H1 (cell line): Measurements from ENCODE around the gene LKAAEAR1. TPM values are rescaled to one million over a fixed set of nuclear protein-coding genes. Genes with fewer than 3 reads are reported as not detected.

Experiments
- CTCF ChIA-PET: fragments of 300-600 bp; sonication (Branson Sonifier 250); formaldehyde crosslinking; loops from one replicate; lab custom pipeline; 2021; ENCODE audit not compliant: partially characterized antibody; lab: Charles Lee
- POLR2A ChIA-PET: fragments of 300-600 bp; sonication (Branson Sonifier 250); formaldehyde crosslinking; loops from one replicate; lab custom pipeline; 2021; ENCODE audit warnings: inconsistent platforms; ENCODE audit not compliant: partially characterized antibody; lab: Charles Lee
- DNase-seq, 2 experiments: peaks; one replicate each; pipeline versions ENCODE4 v3.0.0 to v3.0.0-alpha.2; 2010 to 2022; ENCODE audit warnings: low spot score in 2 of 2, low read depth in 1 of 2, mixed read lengths in 1 of 2
- FAIRE-seq: peaks from 2 replicates; lab custom pipeline; 2011; peaks lifted over from hg19 to GRCh38; lab: Jason Lieb, UNC
- H2AFZ ChIP-seq: 2 replicates; pipeline ENCODE4 v1.8.1; 2012; ENCODE audit warnings: low read length, inconsistent platforms
- H2AK5ac ChIP-seq: 2 replicates; pipeline ENCODE4 v1.6.1; 2013; ENCODE audit warnings: low read depth, low read length
- H2BK120ac ChIP-seq: replicated peaks from 2 replicates; pipeline ENCODE3; 2013; ENCODE audit warnings: low read depth, low read length, inconsistent platforms
- H2BK12ac ChIP-seq: 2 replicates; pipeline ENCODE4 v1.6.1; 2013; ENCODE audit warnings: low read depth, low read length
- H2BK15ac ChIP-seq: 2 replicates; pipeline ENCODE4 v1.6.1; 2013; ENCODE audit warnings: low read length
- H2BK20ac ChIP-seq: 2 replicates; pipeline ENCODE4 v1.6.1; 2013; ENCODE audit warnings: low read length
- H2BK5ac ChIP-seq: 2 replicates; pipeline ENCODE4 v1.6.1; 2013; ENCODE audit warnings: low read depth, low read length
- H3K14ac ChIP-seq: 2 replicates; pipeline ENCODE4 v1.6.1; 2013; ENCODE audit warnings: inconsistent platforms; ENCODE audit not compliant: insufficient read length
- H3K18ac ChIP-seq: 2 replicates; pipeline ENCODE4 v1.6.1; 2013; ENCODE audit warnings: low read length; ENCODE audit errors: extremely low read depth
- H3K23ac ChIP-seq: 2 replicates; pipeline ENCODE4 v1.6.1; 2013; ENCODE audit warnings: inconsistent platforms; ENCODE audit not compliant: insufficient read length
- H3K23me2 ChIP-seq: 2 replicates; pipeline ENCODE4 v1.6.1; 2013; ENCODE audit warnings: low read depth, low read length
- H3K27ac ChIP-seq: 2 replicates; pipeline ENCODE4 v1.6.1; 2011; ENCODE audit warnings: low read depth, low read length, inconsistent platforms
- H3K27me3 ChIP-seq, 4 experiments: replicated peaks in 1 of 4; 1 replicate in 1 of 4; 2 replicates in 3 of 4; pipeline versions ENCODE4 v1.6.1 to v1.8.1; 2011 to 2013; ENCODE audit warnings: low read length in 3 of 4, mild to moderate bottlenecking in 3 of 4, inconsistent platforms in 2 of 4, mixed read lengths in 2 of 4, moderate library complexity in 1 of 4; ENCODE audit not compliant: control insufficient read depth in 3 of 4, insufficient read depth in 3 of 4; ENCODE audit errors: extremely low read depth in 1 of 4
- H3K36me3 ChIP-seq, 4 experiments: 2 replicates each; pipeline versions ENCODE4 v1.6.1 to v1.8.1; 2011 to 2013; ENCODE audit warnings: mild to moderate bottlenecking in 4 of 4, low read length in 3 of 4, moderate library complexity in 2 of 4, control low read depth in 1 of 4, inconsistent platforms in 1 of 4; ENCODE audit not compliant: insufficient read depth in 4 of 4, control insufficient read depth in 2 of 4
- H3K4ac ChIP-seq: replicated peaks from 2 replicates; pipeline ENCODE3; 2013; ENCODE audit warnings: low read length, low read depth, mixed read lengths, inconsistent platforms; ENCODE audit not compliant: insufficient read length
- H3K4me1 ChIP-seq, 4 experiments: replicated peaks in 1 of 4; 1 replicate in 1 of 4; 2 replicates in 3 of 4; pipeline versions ENCODE4 v1.6.1 to v1.8.1; 2011 to 2013; ENCODE audit warnings: low read length in 3 of 4, inconsistent platforms in 2 of 4, mixed read lengths in 1 of 4; ENCODE audit not compliant: insufficient read depth in 4 of 4, control insufficient read depth in 3 of 4
- H3K4me2 ChIP-seq, 2 experiments: 2 replicates each; pipeline versions ENCODE4 v1.6.1 to v1.8.1; 2011 to 2013; ENCODE audit warnings: low read depth in 2 of 2, low read length in 2 of 2, control low read depth in 1 of 2, inconsistent platforms in 1 of 2, mild to moderate bottlenecking in 1 of 2; ENCODE audit not compliant: insufficient read depth in 1 of 2
- H3K4me3 ChIP-seq, 4 experiments: fragments of 200-600, 300-600 bp in 1 of 4; sonication (generic), shearing (Covaris generic), sonication (Bioruptor Twin) in 1 of 4; 2 replicates each; pipeline versions ENCODE4 v1.5.1 to v1.8.1; 2011 to 2016; ENCODE audit warnings: low read length in 4 of 4, low read depth in 3 of 4, control low read depth in 2 of 4, inconsistent platforms in 2 of 4, mild to moderate bottlenecking in 2 of 4, mixed read lengths in 1 of 4, moderate library complexity in 1 of 4; ENCODE audit not compliant: insufficient read depth in 2 of 4; ENCODE audit errors: extremely low read depth in 1 of 4
- H3K56ac ChIP-seq: replicated peaks from 2 replicates; pipeline ENCODE3; 2013; ENCODE audit warnings: low read depth, mild to moderate bottlenecking, mixed read lengths, low read length, inconsistent platforms; ENCODE audit not compliant: insufficient read length
- H3K79me1 ChIP-seq: 2 replicates; pipeline ENCODE4 v1.6.1; 2013; ENCODE audit warnings: low read depth, low read length, control low read depth
- H3K79me2 ChIP-seq, 2 experiments: 2 replicates each; pipeline versions ENCODE4 v1.6.1 to v1.8.1; 2012 to 2013; ENCODE audit warnings: low read length in 2 of 2, mild to moderate bottlenecking in 2 of 2, inconsistent platforms in 1 of 2; ENCODE audit not compliant: insufficient read depth in 2 of 2, control insufficient read depth in 1 of 2
- H3K9ac ChIP-seq, 4 experiments: replicated peaks in 1 of 4; 1 replicate in 1 of 4; 2 replicates in 3 of 4; pipeline versions ENCODE4 v1.6.1 to v1.8.1; 2011 to 2013; ENCODE audit warnings: low read depth in 3 of 4, low read length in 3 of 4, control low read depth in 2 of 4, mild to moderate bottlenecking in 2 of 4, moderate library complexity in 2 of 4, inconsistent platforms in 1 of 4; ENCODE audit errors: extremely low read depth in 1 of 4
- H3K9me3 ChIP-seq, 2 experiments: 2 replicates each; pipeline versions ENCODE4 v1.6.1 to v1.8.1; 2012 to 2013; ENCODE audit warnings: mild to moderate bottlenecking in 2 of 2, moderate library complexity in 2 of 2, control low read depth in 1 of 2, inconsistent platforms in 1 of 2, low read depth in 1 of 2, low read length in 1 of 2, mixed read lengths in 1 of 2; ENCODE audit not compliant: insufficient read depth in 2 of 2
- H4K20me1 ChIP-seq, 2 experiments: replicated peaks in 1 of 2; 2 replicates each; pipeline versions ENCODE3 to v1.8.1; 2011 to 2013; ENCODE audit warnings: inconsistent platforms in 2 of 2, low read length in 2 of 2, mild to moderate bottlenecking in 1 of 2; ENCODE audit not compliant: insufficient read depth in 2 of 2, control insufficient read depth in 1 of 2
- H4K5ac ChIP-seq: 2 replicates; pipeline ENCODE4 v1.6.1; 2013; ENCODE audit warnings: low read length, low read depth, mixed read lengths, inconsistent platforms; ENCODE audit not compliant: insufficient read length
- H4K8ac ChIP-seq: 2 replicates; pipeline ENCODE4 v1.8.0; 2013; ENCODE audit warnings: mild to moderate bottlenecking, moderate library complexity, low read length, inconsistent platforms; ENCODE audit not compliant: insufficient read depth; ENCODE audit errors: extremely low read depth
- H4K91ac ChIP-seq: replicated peaks from 2 replicates; pipeline ENCODE3; 2013; ENCODE audit warnings: low read length, mixed read lengths, inconsistent platforms; ENCODE audit not compliant: insufficient read length
- BRCA1 ChIP-seq: IDR thresholded peaks from 2 replicates; pipeline ENCODE4 v1.6.1; 2012; ENCODE audit warnings: low read depth, low read length, improper control_type of control experiment
- CBX5 ChIP-seq: fragments of 300-800, 300-1000 bp; sonication (generic); IDR thresholded peaks from 2 replicates; pipeline ENCODE4 v1.7.1; 2016; ENCODE audit warnings: antibody characterized with exemption, low read length, low read depth
- CBX8 ChIP-seq: fragments of 300-800, 300-1000 bp; sonication (generic); IDR thresholded peaks from 2 replicates; pipeline ENCODE4 v1.7.1; 2016; ENCODE audit warnings: low read depth, low read length, borderline replicate concordance
- RBBP5 ChIP-seq: IDR thresholded peaks from 2 replicates; pipeline ENCODE4 v1.7.1; 2012; ENCODE audit warnings: low read depth, mild to moderate bottlenecking, inconsistent platforms, low read length, moderate library complexity, borderline replicate concordance
- SIRT6 ChIP-seq: IDR thresholded peaks from one replicate; pipeline ENCODE4 v1.7.1; 2012; ENCODE audit warnings: low read length, inconsistent platforms
- SUZ12 ChIP-seq: fragments of 200-600 bp; sonication (generic); IDR thresholded peaks from 2 replicates; pipeline ENCODE4 v1.6.1; 2012; ENCODE audit warnings: mild to moderate bottlenecking, inconsistent platforms, low read length, moderate library complexity, mixed read lengths
- WGBS, 2 experiments: shearing (Covaris generic) in 1 of 2; methylation state at CpG; one replicate each; pipeline versions ENCODE4 v1.1.6 to v1.1.7; 2013 to 2015; ENCODE audit warnings: low lambda C conversion rate in 2 of 2, mixed read lengths in 2 of 2, inconsistent platforms in 1 of 2, low coverage in 1 of 2, missing lambda C conversion rate in 1 of 2; ENCODE audit not compliant: insufficient replicate concordance in 2 of 2, insufficient coverage in 1 of 2, insufficient read length in 1 of 2; ENCODE audit errors: extremely low coverage in 1 of 2, missing lambda C conversion rate in 1 of 2; 5-methylcytosine and 5-hydroxymethylcytosine counted together
- polyA plus RNA-seq, 7 experiments: library from polyadenylated mRNA; depleted of rRNA in 3 of 7; stranded (reverse) in 5 of 7; unstranded in 2 of 7; fragments of >200 nt in 5 of 7; fragments of 200-250 nt in 2 of 7; gene quantifications; 1 replicate in 5 of 7; 2 replicates in 1 of 7; 4 replicates in 1 of 7; pipeline versions ENCODE4 v1.2.1 to v1.2.3, GENCODE V29; 2011 to 2013; ENCODE audit warnings: missing spikeins in 2 of 7, mixed read lengths in 2 of 7
- total RNA-seq: library from RNA; stranded (reverse); fragmentation: NEBNext Ultra II Directional; extraction: Animal tissue kit (Norgen Biotek cat#: 25700); gene quantifications from 2 replicates; pipeline ENCODE4 v1.2.1, GENCODE V29; 2021

LKAAEAR1 gene
- total and polyA plus RNA-seq, 2 of the 8 experiments (the other 6 are each of a cell fraction or from before 2014, with no cell fraction given): 0.41 to 0.53 TPM

- no peak overlapping the region for H2BK20ac ChIP-seq
- H2BK120ac ChIP-seq: no peak overlapping the region
- no peak overlapping the region for H3K4ac ChIP-seq
- no peaks in the 10 kb centered on the region; the same call in 1 of the 2 replicates for H3K79me1 ChIP-seq
- H3K9me3 ChIP-seq: no peaks in the 10 kb centered on the region
- H3K27me3 ChIP-seq: peaks cover 5 to 29% (median 21%) of the 10 kb centered on the region in 4 experiments
- H3K36me3 ChIP-seq: peaks cover 6 to 19% (median 10%) of the 10 kb centered on the region in 4 experiments; a peak in 6 of 8 replicates
- H4K91ac ChIP-seq: no peak overlapping the region
- no peak overlapping the region for H3K9ac ChIP-seq
- CTCF ChIA-PET: interaction anchor here (1.1 to 7.3 kb wide), 7 partner anchors 22 to 85 kb away, joined by 3 to 73 read pairs (median 9); partner anchors contain the start of gene PRPF6
- H3K4me3 ChIP-seq: no peak overlapping the region; a peak in 1 of 8 replicates
- H3K27ac ChIP-seq: no peak overlapping the region
- no peak overlapping the region for H3K14ac ChIP-seq
- peaks cover 3% of the 10 kb centered on the region; the same call in 1 of the 2 replicates for H3K23me2 ChIP-seq
- H4K20me1 ChIP-seq: peaks cover 0 to 3% of the 10 kb centered on the region in 2 experiments
- peak overlapping the region in 1 of 2 experiments; percentile 14; a peak in 2 of 4 replicates for H3K4me2 ChIP-seq
- peaks cover 0 to 19% (median 15%) of the 10 kb centered on the region in 4 experiments; a peak in 6 of 7 replicates for H3K4me1 ChIP-seq
- TF ChIP-seq SIRT6 (no peak), CBX8 (no peak), BRCA1 (no peak), SUZ12 (no peak), CBX5 (no peak), RBBP5 (no peak)
- DNase-seq: no peak
- H4K5ac ChIP-seq: no peak overlapping the region
- H2BK15ac ChIP-seq: no peak overlapping the region
- no peaks in the 10 kb centered on the region for H3K79me2 ChIP-seq
- 87% methylated on average over 16 of the region's 17 CpGs; no CpG with 5 or more reads in 1 of the 2 experiments for WGBS, 2 experiments
- H2AK5ac ChIP-seq: no peak overlapping the region
- H2AFZ ChIP-seq: no peak overlapping the region
- POLR2A ChIA-PET: interaction anchor here (1.0 to 1.9 kb wide), 6 partner anchors 7 to 53 kb away, joined by 3 to 8 read pairs (median 4); partner anchors contain the start of gene TCEA2
- H2BK12ac ChIP-seq: peak overlapping the region; percentile 60; the same call in 1 of the 2 replicates
- H3K23ac ChIP-seq: no peak overlapping the region
- H2BK5ac ChIP-seq: peak overlapping the region; percentile 84
- peak overlapping the region; percentile 83; the same call in 1 of the 2 replicates for H3K18ac ChIP-seq
- FAIRE-seq: no peak
- peak overlapping the region; percentile 4; the same call in 1 of the 2 replicates for H4K8ac ChIP-seq
- no peak overlapping the region for H3K56ac ChIP-seq
Observed at GRCh38 chr20:64035066-64035932, 48.9 kb downstream of the LKAAEAR1 start.
